GM12878 (cell line): Measurements from ENCODE around the gene ZFP91. TPM values are rescaled to one million over a fixed set of nuclear protein-coding genes. Genes with fewer than 3 reads are reported as not detected.

Source experiments
- ATAC-seq: fragments of 200-7000 bp; cut with Tn5 transposase; 3 replicates; pipeline ENCODE4 v1.9.1; 2020; ENCODE audit warnings: mild to moderate bottlenecking, moderate library complexity
- BruUV-seq: library from RNA; stranded (reverse); fragments of 400-500 nt; replicated peaks from 2 replicates; lab custom pipeline; 2021; lab: Mats Ljungman, UMichigan
- CTCF ChIA-PET: fragments of 300-600 bp; sonication (Branson Sonifier 250); formaldehyde crosslinking; extraction: SDS; loops from one replicate; lab custom pipeline; 2021; ENCODE audit warnings: inconsistent platforms; lab: Yijun Ruan, JAX
- POLR2A ChIA-PET: fragments of 350-600 bp; formaldehyde crosslinking; extraction: SDS; loops from one replicate; lab custom pipeline; 2021; ENCODE audit warnings: inconsistent platforms; lab: Charles Lee
- RAD21 ChIA-PET: fragments of 300-600 bp; sonication (Branson Sonifier 250); formaldehyde crosslinking; loops from one replicate; lab custom pipeline; 2023; ENCODE audit warnings: antibody characterized with exemption; ENCODE audit not compliant: unreplicated experiment; lab: Charles Lee
- SMC1A ChIA-PET: fragments of 300-600 bp; sonication (Branson Sonifier 250); formaldehyde crosslinking; loops from one replicate; lab custom pipeline; 2023; ENCODE audit not compliant: unreplicated experiment, uncharacterized antibody; lab: Charles Lee
- DNase-seq: peaks from one replicate; pipeline ENCODE4 v3.0.0-alpha.2; 2011; ENCODE audit warnings: low read depth, low spot score
- FAIRE-seq: peaks from 3 replicates; lab custom pipeline; 2011; peaks lifted over from hg19 to GRCh38; lab: Jason Lieb, UNC
- H2AFZ ChIP-seq: 2 replicates; pipeline ENCODE4 v1.6.0; 2011; ENCODE audit warnings: low read depth, low read length, control low read depth; ENCODE audit not compliant: control insufficient read depth
- H3K27ac ChIP-seq: 2 replicates; pipeline ENCODE4 v1.5.1; 2011; ENCODE audit warnings: control low read depth; ENCODE audit not compliant: control insufficient read depth, insufficient read depth
- H3K27me3 ChIP-seq, 2 experiments: replicated peaks in 1 of 2; 2 replicates each; pipeline versions ENCODE4 v1.6.0 to v1.6.1; 2011; ENCODE audit warnings: low read length in 1 of 2; ENCODE audit not compliant: control insufficient read depth in 2 of 2, insufficient read depth in 2 of 2
- H3K36me3 ChIP-seq, 2 experiments: 2 replicates each; pipeline ENCODE4 v1.5.1; 2011; ENCODE audit warnings: low read length in 1 of 2; ENCODE audit not compliant: control insufficient read depth in 2 of 2, insufficient read depth in 2 of 2
- H3K4me1 ChIP-seq: 2 replicates; pipeline ENCODE4 v1.6.1; 2011; ENCODE audit warnings: mild to moderate bottlenecking, low read length, moderate library complexity, mixed read lengths; ENCODE audit not compliant: control insufficient read depth, insufficient read depth
- H3K4me2 ChIP-seq: 2 replicates; pipeline ENCODE4 v1.6.0; 2011; ENCODE audit warnings: control low read depth; ENCODE audit not compliant: control insufficient read depth, insufficient read depth
- H3K4me3 ChIP-seq: fragments of 200-600 bp; sonication (generic); 2 replicates; pipeline ENCODE4 v1.5.1; 2016
- H3K79me2 ChIP-seq: 2 replicates; pipeline ENCODE4 v1.6.0; 2011; ENCODE audit warnings: low read length; ENCODE audit not compliant: control insufficient read depth, insufficient read depth
- H3K9ac ChIP-seq: 2 replicates; pipeline ENCODE4 v1.8.0; 2011; ENCODE audit warnings: low read length, control low read depth, mixed read lengths; ENCODE audit not compliant: control insufficient read depth, insufficient read depth
- H3K9me3 ChIP-seq: replicated peaks from 3 replicates; pipeline ENCODE4 v1.5.1; 2011; ENCODE audit warnings: mild to moderate bottlenecking, low read length; ENCODE audit not compliant: control insufficient read depth, insufficient read depth
- H4K20me1 ChIP-seq: 2 replicates; pipeline ENCODE4 v1.6.0; 2011; ENCODE audit not compliant: control insufficient read depth, insufficient read depth
- BHLHE40 ChIP-seq, 2 experiments: fragments of 450-650 bp in 1 of 2; IDR thresholded peaks; 2 replicates each; pipeline ENCODE4 v1.6.1; 2011 to 2017; ENCODE audit warnings: low read depth in 2 of 2, borderline replicate concordance in 1 of 2, improper control_type of control experiment in 1 of 2, low read length in 1 of 2, mild to moderate bottlenecking in 1 of 2
- CBFB ChIP-seq: IDR thresholded peaks from 2 replicates; pipeline ENCODE4 v1.6.1; 2016; ENCODE audit warnings: antibody characterized with exemption, low read depth
- NFYA ChIP-seq: IDR thresholded peaks from 2 replicates; pipeline ENCODE4 v1.6.1; 2011; ENCODE audit warnings: low read depth, mild to moderate bottlenecking, low read length, improper control_type of control experiment, borderline replicate concordance
- RAD51 ChIP-seq: fragments of 450-650 bp; IDR thresholded peaks from 2 replicates; pipeline ENCODE4 v1.6.1; 2016; ENCODE audit warnings: moderate library complexity, mild to moderate bottlenecking, inconsistent platforms
- TCF3 ChIP-seq: IDR thresholded peaks from 2 replicates; pipeline ENCODE4 v1.6.1; 2012; ENCODE audit warnings: low read depth, mild to moderate bottlenecking, low read length, borderline replicate concordance; ENCODE audit not compliant: insufficient read depth
- ZNF384 ChIP-seq: IDR thresholded peaks from 2 replicates; pipeline ENCODE4 v1.6.1; 2012; ENCODE audit warnings: low read depth, mild to moderate bottlenecking, low read length, improper control_type of control experiment, borderline replicate concordance
- WGBS: methylation state at CpG from one replicate; pipeline ENCODE4 v1.1.6; 2016; ENCODE audit warnings: low lambda C conversion rate; ENCODE audit not compliant: insufficient replicate concordance, insufficient coverage; ENCODE audit errors: missing lambda C conversion rate; 5-methylcytosine and 5-hydroxymethylcytosine counted together
- in situ Hi-C: fragments of 300-500 bp; cut with MboI; formaldehyde crosslinking; loops from 9 replicates; pipeline ENCODE4 v1.14.3; 2018; ENCODE audit warnings: mixed read lengths
- intact Hi-C: fragments of 100-400 bp; cut with micrococcal nuclease; formaldehyde crosslinking; loops from one replicate; pipeline ENCODE4 v1.14.2; 2022; ENCODE audit not compliant: unreplicated experiment
- polyA plus RNA-seq, 11 experiments: library from polyadenylated mRNA; depleted of rRNA in 4 of 11; unstranded in 6 of 11; stranded (reverse) in 5 of 11; fragments of >200 nt; fragmentation: Nextera tagmentation in 4 of 11; fragmentation: Illumina TruSeq in 1 of 11; extraction: Ambion mirVana in 4 of 11; extraction: Trizol in 1 of 11; gene quantifications; 1 replicate in 1 of 11; 2 replicates in 10 of 11; pipeline versions ENCODE4 v1.2.1 to v1.2.3, GENCODE V29; 2011 to 2016; ENCODE audit warnings: inconsistent platforms in 2 of 11, missing spikeins in 2 of 11, low read depth in 1 of 11
- total RNA-seq, 4 experiments: library from RNA; depleted of rRNA in 3 of 4; stranded (reverse); fragments of >200 nt in 3 of 4; fragmentation: Illumina TruSeq in 1 of 4; extraction: Trizol in 1 of 4; gene quantifications; 2 replicates each; pipeline versions ENCODE4 v1.2.1 to v1.2.3, GENCODE V29; 2013 to 2021
- TF ChIP-seq, protein P1 (sequence below): fragments of 450-650 bp; IDR thresholded peaks from 2 replicates; pipeline ENCODE4 v1.6.1; 2016; ENCODE audit warnings: mild to moderate bottlenecking
- TF ChIP-seq, protein P2 (sequence below): IDR thresholded peaks from 2 replicates; pipeline ENCODE4 v1.6.1; 2011; ENCODE audit warnings: borderline replicate concordance, low read depth, mild to moderate bottlenecking, moderate library complexity, low read length; ENCODE audit not compliant: insufficient read depth, poor library complexity, severe bottlenecking
- TF ChIP-seq, protein P3 (sequence below): fragments of 450-650 bp; IDR thresholded peaks from 2 replicates; pipeline ENCODE4 v1.6.1; 2017; ENCODE audit warnings: mild to moderate bottlenecking, low read depth, inconsistent platforms; ENCODE audit not compliant: poor library complexity, severe bottlenecking

The ZFP91 gene
- total and polyA plus RNA-seq, 10 of the 15 experiments (the other 5 are each of a cell fraction or from before 2014, with no cell fraction given), result 12.9 to 54.1 (median 31.7) TPM

DNA sequence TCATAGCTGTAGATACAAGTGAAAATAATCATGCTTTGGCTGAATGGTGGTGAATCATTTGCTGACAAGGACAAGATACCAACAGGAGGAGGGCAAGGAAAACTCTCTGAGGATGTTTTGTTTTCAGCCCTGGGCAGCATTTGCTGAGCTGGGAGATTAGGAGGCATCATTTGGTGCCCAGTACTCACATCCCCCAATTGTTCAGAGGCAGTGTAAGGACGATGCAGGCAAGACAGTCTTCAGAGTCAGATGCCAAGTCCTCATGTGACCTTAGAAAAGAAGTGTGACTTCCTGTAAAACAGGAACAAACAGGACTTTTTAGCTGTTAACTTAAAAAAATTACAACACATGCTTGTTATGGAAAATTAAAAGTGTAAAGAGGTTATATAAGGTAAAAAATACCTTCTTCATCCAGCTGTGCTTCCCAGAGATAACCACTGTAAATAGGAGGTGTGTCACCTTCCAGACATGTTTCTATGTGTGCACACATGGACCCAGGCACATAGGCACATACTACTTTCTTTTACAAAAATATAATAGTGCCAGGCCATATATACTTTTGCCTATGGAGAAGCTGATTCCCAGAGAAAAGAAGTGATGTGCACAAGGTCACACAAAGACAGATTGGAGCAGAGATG, 61.6 kb downstream of the ZFP91 start:
- WGBS, result 0% methylated on average over 1 of the region's 1 CpG
- Histone ChIP-seq H3K36me3 (no peaks in the 10 kb centered on the region), H4K20me1 (no peaks in the 10 kb centered on the region), H2AFZ (no peak overlapping the region), H3K4me2 (no peak overlapping the region), H3K9me3 (peaks cover 6% of the 10 kb centered on the region), H3K27me3 (no peaks in the 10 kb centered on the region), H3K79me2 (no peaks in the 10 kb centered on the region), H3K9ac (no peak overlapping the region), H3K27ac (no peak overlapping the region), H3K4me3 (no peak overlapping the region), H3K4me1 (no peaks in the 10 kb centered on the region)
- in situ Hi-C loops, result no loop called here
- ChIA-PET SMC1A (interaction anchor here (1.0 to 1.4 kb wide), 2 partner anchors 11 to 46 kb away, joined by 3 to 8 read pairs; no protein-coding TSS in a partner anchor), CTCF (interaction anchor here (0.7 to 2.7 kb wide), 7 partner anchors 10 to 418 kb away, joined by 3 to 35 read pairs (median 4); no protein-coding TSS in a partner anchor), POLR2A (no interaction called here), RAD21 (interaction anchor here (1.5 to 1.8 kb wide), 2 partner anchors 33 to 35 kb away, joined by 3 to 4 read pairs; no protein-coding TSS in a partner anchor)
- FAIRE-seq (no peak), ATAC-seq (peak; percentile 50), DNase-seq (no peak)
- TF ChIP-seq RAD51, result peak; percentile 63
- no peak for TF ChIP-seq TCF3
- TF ChIP-seq BHLHE40 (IDR thresholded peaks at IDR 0.05; ENCODE audit: borderline replicate concordance in 1 of 2, low read depth in 2 of 2, low read length in 1 of 2), result peak; percentile 26 to 48; a peak in 2 of 4 replicates
- BruUV-seq, result no TSS peak
- intact Hi-C loops, result no loop called here

DNA sequence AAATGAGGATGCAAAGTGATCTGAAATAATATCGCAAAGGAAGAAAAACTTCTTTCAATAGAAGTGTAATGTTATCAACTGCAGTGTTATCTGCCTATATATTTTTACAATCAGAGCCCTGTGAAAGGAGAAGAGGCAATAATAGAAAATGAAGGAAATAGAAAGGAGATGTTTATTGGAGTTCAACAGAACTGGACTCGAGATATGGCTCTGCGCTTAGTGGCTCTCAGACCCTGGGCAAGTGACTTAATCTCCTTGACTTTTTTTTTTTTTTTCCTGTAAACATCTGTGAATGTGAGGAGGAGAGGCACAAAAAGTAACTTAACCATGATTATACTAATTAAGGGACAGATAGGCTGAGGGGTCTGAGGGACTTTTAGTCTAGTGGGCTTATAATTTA, 62.5 kb downstream of the ZFP91 start:
- Histone ChIP-seq H3K4me1 (0 out of 2 replicates have a peak, but pooled peaks cover under 1% of the 10 kb centered on the region), H2AFZ (no peak overlapping the region), H3K9me3 (peaks cover 9% of the 10 kb centered on the region), H3K4me3 (no peak overlapping the region), H3K79me2 (no peaks in the 10 kb centered on the region), H3K27me3 (no peaks in the 10 kb centered on the region), H3K27ac (no peak overlapping the region), H4K20me1 (no peaks in the 10 kb centered on the region), H3K36me3 (no peaks in the 10 kb centered on the region), H3K9ac (no peak overlapping the region), H3K4me2 (no peak overlapping the region)
- DNase-seq (no peak), FAIRE-seq (no peak), ATAC-seq (no peak)
- intact Hi-C loops (no loop called here), in situ Hi-C loops (no loop called here)
- ChIA-PET RAD21 (interaction anchor here (1.0 to 1.8 kb wide), 4 partner anchors 9 to 36 kb away, joined by 3 to 5 read pairs (median 4); no protein-coding TSS in a partner anchor), CTCF (interaction anchor here (0.7 to 1.9 kb wide), 4 partner anchors 8 to 33 kb away, joined by 3 to 6 read pairs (median 5); no protein-coding TSS in a partner anchor), SMC1A (no interaction called here), POLR2A (no interaction called here)
- WGBS, result 94% methylated on average over 3 of the region's 3 CpGs
- no TSS peak for BruUV-seq
- TF ChIP-seq ZNF384 (no peak), NFYA (no peak), CBFB (no peak), TCF3 (no peak)
- TF ChIP-seq, protein P1, sequence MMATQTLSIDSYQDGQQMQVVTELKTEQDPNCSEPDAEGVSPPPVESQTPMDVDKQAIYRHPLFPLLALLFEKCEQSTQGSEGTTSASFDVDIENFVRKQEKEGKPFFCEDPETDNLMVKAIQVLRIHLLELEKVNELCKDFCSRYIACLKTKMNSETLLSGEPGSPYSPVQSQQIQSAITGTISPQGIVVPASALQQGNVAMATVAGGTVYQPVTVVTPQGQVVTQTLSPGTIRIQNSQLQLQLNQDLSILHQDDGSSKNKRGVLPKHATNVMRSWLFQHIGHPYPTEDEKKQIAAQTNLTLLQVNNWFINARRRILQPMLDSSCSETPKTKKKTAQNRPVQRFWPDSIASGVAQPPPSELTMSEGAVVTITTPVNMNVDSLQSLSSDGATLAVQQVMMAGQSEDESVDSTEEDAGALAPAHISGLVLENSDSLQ, result no peak
- TF ChIP-seq, protein P2, sequence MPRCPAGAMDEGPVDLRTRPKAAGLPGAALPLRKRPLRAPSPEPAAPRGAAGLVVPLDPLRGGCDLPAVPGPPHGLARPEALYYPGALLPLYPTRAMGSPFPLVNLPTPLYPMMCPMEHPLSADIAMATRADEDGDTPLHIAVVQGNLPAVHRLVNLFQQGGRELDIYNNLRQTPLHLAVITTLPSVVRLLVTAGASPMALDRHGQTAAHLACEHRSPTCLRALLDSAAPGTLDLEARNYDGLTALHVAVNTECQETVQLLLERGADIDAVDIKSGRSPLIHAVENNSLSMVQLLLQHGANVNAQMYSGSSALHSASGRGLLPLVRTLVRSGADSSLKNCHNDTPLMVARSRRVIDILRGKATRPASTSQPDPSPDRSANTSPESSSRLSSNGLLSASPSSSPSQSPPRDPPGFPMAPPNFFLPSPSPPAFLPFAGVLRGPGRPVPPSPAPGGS, result no peak
- TF ChIP-seq, protein P3, sequence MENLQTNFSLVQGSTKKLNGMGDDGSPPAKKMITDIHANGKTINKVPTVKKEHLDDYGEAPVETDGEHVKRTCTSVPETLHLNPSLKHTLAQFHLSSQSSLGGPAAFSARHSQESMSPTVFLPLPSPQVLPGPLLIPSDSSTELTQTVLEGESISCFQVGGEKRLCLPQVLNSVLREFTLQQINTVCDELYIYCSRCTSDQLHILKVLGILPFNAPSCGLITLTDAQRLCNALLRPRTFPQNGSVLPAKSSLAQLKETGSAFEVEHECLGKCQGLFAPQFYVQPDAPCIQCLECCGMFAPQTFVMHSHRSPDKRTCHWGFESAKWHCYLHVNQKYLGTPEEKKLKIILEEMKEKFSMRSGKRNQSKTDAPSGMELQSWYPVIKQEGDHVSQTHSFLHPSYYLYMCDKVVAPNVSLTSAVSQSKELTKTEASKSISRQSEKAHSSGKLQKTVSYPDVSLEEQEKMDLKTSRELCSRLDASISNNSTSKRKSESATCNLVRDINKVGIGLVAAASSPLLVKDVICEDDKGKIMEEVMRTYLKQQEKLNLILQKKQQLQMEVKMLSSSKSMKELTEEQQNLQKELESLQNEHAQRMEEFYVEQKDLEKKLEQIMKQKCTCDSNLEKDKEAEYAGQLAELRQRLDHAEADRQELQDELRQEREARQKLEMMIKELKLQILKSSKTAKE, result no peak
